GM19468 (cell line): ENCODE data around the gene PSMG1.
"Not testable (repeated sequence)": the region's sequence is repeated elsewhere in the genome, so short reads cannot be mapped to it uniquely, and the experiment has no call there.

Experiments
- ATAC-seq: cut with Tn5 transposase; IDR thresholded peaks from one replicate; pipeline ENCODE4 v1.9.1; 2021; ENCODE audit warnings: mild to moderate bottlenecking, moderate library complexity, moderate number of reproducible peaks; ENCODE audit not compliant: unreplicated experiment; ENCODE audit errors: extremely low read depth

Gene PSMG1, protein sequence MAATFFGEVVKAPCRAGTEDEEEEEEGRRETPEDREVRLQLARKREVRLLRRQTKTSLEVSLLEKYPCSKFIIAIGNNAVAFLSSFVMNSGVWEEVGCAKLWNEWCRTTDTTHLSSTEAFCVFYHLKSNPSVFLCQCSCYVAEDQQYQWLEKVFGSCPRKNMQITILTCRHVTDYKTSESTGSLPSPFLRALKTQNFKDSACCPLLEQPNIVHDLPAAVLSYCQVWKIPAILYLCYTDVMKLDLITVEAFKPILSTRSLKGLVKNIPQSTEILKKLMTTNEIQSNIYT

GRCh38 chr21:39183272-39184049, at the start of gene PSMG1:
TSS of gene PSMG1 (minus strand) at chr21:39183451. CDS start at chr21:39183385, 66 bp downstream.
- peak; percentile 78 for ATAC-seq

DNA sequence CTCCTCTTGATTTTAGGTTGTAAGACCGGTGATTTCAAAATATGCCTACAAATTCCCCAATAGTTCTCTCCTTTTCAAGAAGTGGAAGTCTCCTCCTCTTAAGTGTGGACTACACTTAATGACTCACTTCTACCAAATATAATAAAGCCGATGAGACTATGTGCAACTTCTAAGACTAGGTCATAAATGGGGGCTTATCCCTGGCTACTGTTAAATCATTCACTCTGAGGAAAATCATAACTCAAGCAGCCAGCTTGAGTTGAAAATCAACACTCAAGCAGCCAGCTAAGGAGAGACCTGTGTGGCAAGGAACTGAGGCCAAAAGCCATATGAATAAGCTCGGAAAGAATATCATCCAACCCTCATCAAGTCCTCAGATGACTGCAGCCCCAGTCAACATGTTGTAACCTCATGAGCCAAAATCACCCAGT, 49.6 kb upstream of the PSMG1 start:
- no peak for ATAC-seq

GRCh38 chr21:39224930-39225329, 41.7 kb upstream of the PSMG1 start:
- no peak for ATAC-seq

DNA sequence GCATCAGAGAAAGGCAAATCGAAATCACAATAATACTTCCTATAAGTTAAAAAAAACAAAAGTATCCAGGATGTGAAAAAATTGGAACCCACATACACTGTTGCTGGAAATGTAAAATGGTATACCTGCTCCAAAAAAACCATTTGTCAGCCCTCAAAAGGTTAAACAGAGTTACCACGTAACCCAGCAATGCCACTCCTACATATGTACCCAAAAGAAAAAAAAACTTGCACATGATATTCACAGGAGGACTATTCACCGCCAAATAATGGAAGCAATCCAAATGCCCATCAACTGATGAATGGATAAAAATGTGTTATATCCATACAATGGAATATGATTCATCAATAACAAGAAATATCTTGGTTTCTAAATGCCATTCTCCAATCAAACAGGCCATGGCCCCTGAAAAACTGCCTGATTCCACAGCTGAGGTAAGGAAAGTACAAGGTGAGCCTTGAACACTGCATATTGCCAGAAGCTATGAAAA, 38.8 kb upstream of the PSMG1 start:
- ATAC-seq: no peak

DNA sequence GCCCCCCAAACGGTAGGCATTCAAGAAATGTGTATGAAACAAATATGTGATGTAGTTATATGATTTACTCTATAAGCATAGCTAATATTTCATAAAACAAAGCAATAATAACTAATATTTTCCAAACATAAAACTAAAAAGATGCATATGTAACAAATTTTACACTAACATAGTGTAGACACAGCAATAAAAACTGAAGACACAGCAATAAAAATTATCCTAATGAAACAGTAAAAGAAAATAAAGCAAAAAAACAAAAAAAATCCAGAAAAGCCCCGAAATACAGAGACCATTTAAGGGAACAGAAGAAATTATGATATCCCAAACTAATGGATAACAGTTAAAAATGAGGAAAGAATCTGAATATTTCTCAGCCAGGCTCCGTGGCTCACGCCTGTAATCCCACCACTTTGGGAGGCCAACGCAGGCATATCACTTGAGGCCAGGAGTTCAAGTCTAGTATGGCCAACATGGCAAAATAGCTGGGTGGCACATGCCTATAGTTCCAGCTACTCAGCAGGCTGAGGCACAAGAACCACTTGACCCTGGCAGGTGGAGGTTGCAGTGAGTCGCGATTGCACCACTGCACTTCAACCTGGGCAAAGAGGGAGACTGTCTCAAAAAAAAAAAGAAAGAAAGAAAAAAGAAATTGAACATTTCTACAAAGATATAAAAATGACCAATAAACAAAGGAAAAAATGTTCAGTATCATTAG, 38.2 kb upstream of the PSMG1 start:
- ATAC-seq: no peak

DNA sequence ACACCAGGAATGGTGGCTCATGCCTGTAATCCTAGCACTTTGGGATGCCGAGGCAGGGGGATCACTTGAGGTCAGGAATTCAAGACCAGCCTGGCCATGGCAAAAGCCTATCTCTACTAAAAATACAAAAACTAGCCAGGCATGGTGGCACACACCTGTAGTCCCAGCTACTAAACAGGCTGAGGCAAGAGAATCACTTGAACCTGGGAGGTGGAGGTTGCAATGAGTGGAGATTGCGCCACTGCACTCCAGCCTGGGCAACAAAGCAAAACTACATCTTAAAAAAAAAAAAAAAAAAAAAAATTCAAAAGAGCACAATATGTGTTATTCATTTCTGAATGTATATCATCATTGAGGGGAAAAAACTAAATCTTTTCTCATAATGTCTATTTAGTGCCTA, 37.6 kb upstream of the PSMG1 start:
- not testable (repeated sequence) for ATAC-seq

- no peak for ATAC-seq
Observed at GRCh38 chr21:39220150-39220549, 36.9 kb upstream of the PSMG1 start.

DNA sequence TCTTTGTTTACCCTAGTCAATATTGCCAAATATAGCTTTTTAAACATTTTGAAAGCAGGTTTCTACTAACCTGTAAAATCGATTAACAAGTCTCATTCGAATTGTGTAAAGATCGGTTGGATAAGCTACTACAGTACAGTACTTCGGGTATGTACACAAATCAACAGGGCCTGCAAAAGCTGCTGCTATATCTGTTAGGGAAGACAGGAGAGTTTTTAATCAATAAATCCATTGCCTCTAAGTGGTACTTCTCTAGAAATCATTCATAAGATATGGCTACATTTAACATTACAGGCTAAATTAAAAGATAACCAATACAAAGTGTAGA, 34.8 kb upstream of the PSMG1 start:
- ATAC-seq: no peak

DNA sequence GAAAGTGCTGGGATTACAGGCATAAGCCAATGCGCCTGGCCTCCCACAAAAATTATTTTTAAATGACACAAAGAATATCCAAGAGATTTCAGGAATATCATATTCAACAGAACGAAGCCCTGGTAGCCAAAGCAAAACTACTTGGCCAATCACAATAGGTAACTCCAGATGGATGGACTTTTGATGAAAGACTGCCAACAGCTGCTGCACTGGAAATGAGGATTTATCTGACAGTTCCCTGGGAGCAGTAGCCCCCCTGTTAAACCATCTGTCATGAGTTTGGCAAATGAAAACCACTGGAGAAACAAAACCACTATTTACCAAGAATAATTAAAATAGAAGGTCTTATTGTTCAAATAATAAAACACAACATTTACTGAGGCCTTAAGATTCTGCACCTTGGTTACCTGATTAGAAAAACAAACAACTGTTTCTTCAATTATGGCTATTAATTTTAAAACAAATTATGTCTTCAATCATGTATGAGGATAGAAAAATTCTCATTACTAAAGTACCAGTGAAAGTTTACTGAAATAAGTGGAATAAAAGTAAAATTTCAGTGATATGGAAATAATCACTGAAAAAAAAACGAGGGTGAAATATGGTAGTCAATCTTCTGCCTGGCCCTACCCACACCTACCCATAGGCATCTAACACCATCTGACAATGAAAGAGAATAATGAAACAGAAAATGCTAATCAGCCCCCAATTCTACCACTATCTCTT, 34.3 kb upstream of the PSMG1 start:
- no peak for ATAC-seq

- ATAC-seq: no peak
Observed at GRCh38 chr21:39216290-39216689, 33.0 kb upstream of the PSMG1 start.

DNA sequence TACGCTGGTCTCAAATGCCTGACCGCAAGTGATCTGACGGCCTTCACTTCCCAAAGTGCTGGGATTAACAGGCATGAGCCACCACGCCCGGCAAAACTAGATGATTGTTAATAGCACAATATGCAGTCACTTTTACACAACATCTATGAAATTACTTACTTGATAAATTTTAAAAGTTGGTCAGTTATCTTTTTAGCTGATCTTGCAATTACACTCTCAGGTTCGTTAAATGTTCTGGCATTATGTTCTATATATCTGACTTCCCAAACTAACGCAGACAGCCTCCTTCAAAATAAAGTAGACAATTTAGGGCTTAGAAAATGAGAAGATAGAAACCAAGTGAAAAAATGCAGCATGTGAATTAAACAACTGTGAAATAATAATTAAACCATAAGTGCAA, 31.8 kb upstream of the PSMG1 start:
- no peak for ATAC-seq

GRCh38 chr21:39209334-39209688, 26.1 kb upstream of the PSMG1 start:
- ATAC-seq: no peak

- ATAC-seq: no peak
Observed at GRCh38 chr21:39208624-39209333, 25.5 kb upstream of the PSMG1 start.

- ATAC-seq: no peak
Observed at GRCh38 chr21:39204134-39204533, 20.9 kb upstream of the PSMG1 start.

GRCh38 chr21:39198800-39199199, 15.5 kb upstream of the PSMG1 start:
- no peak for ATAC-seq

GRCh38 chr21:39197448-39198233, 14.4 kb upstream of the PSMG1 start:
- ATAC-seq: no peak

- ATAC-seq: no peak
Observed at GRCh38 chr21:39196838-39197237, 13.6 kb upstream of the PSMG1 start.

DNA sequence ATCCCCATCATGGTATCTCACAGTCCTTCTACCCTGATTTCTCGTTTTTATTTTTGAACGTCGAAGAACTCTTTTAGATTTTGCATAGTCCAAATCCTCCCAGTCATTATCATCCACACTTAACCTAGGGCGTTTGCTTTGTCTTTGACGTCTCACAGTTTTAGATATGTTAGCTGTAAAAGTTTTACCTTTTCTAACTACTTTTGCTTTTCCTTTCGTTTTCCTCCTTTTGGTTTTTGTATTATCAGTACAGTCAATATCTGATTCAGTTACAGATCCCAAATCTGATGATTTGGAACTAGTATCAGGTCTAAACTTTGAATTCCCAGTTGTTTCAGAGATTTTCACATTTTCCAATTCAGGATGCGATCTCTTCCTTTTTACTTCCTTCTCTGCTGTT, 13.1 kb upstream of the PSMG1 start:
- ATAC-seq: no peak

DNA sequence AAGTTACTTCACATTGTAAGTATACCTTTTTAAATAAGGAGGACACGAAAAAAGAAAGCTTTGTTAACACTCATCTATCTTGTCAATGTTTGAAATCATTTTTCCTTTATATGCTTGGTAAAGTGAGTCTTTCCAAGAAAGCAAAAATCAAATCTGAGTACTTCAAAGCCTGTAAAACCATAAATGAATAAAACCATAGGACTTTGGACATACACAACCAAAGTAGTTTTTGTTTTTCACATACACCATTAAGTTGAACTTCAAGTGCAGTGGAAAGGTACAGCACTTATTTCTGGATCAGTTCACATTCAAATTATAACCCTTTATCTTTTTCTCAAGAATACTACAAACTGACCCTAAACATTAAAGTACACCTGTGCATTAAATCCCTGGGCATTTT, 10.1 kb upstream of the PSMG1 start:
- ATAC-seq: no peak
